ENCODE data around the gene FGFBP2.

FGFBP2 gene

DNA sequence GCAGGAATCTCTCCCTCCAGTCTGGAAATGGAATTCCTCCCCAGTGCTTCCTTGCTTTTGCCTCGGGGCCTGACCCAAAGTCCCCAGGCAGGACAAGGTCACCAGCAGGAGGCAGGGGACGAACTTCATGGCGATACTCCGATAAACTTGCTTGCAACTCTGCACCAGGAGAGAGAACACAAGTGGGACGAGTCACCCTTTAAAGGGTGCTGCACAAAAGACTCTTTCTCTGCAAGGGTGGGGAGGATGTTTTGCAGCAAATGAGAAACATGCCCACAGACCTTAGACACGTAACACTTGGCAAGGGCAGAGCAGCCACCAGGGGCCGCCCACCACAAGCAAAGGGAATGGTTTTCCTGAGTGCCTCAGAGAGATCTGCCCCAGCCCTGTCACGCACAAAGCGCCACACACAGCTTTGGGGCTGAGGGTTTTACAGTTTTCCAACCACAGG is at the start of gene FGFBP2:
Gene FGFBP2, minus strand, starts transcription at position 175 of the 451 bp plus-strand sequence. Its CDS starts 46 bp downstream, at position 129.
- peaks cover 21% of the 10 kb centered on the region for H3K27me3 Mint-ChIP-seq
- no peaks in the 10 kb centered on the region for H3K9me3 Mint-ChIP-seq
- CTCF ChIA-PET = interaction anchor here (0.8 to 2.1 kb wide), 8 partner anchors 10 to 236 kb away, joined by 3 to 19 read pairs (median 5); no protein-coding TSS in a partner anchor
- H3K27ac Mint-ChIP-seq = no peak within 1 kb of the TSS
- DNase-seq = peak; percentile 74
- no peaks in the 10 kb centered on the region for H3K36me3 Mint-ChIP-seq
- peak within 1 kb of the TSS; percentile 55 for H3K4me3 Mint-ChIP-seq
- H3K4me1 Mint-ChIP-seq = peaks cover 27% of the 10 kb centered on the region

- Mint-ChIP-seq H3K27ac (no peak overlapping the region), H3K27me3 (peaks cover 14% of the 10 kb centered on the region), H3K36me3 (no peaks in the 10 kb centered on the region), H3K4me1 (no peaks in the 10 kb centered on the region), H3K9me3 (no peaks in the 10 kb centered on the region), H3K4me3 (no peak overlapping the region)
- CTCF ChIA-PET = no interaction called here
- DNase-seq = no peak
Observed at GRCh38 chr4:16011173-16011572, 48.2 kb upstream of the FGFBP2 start.

DNA sequence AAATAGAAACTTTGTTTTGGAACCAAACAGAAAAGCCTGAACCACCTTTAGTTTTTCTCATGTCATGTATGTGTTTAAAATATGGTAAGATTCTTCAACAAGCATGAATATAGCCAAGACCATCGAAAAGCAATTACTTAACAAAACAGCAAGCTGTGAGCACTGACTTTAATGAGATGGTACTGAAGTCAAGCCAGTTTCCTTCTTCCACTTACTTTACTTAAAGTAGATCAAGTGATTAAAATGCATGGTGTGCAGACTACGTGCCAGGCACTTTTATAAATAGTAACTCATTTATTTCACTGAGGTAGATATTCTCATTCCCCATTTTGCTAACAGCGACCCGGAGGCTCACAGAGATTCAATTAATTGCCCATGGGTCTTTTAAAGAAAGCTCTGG is 46.2 kb upstream of the FGFBP2 start:
- Mint-ChIP-seq H3K4me1 (no peaks in the 10 kb centered on the region), H3K27ac (no peak overlapping the region), H3K9me3 (no peaks in the 10 kb centered on the region), H3K27me3 (peaks cover 19% of the 10 kb centered on the region), H3K36me3 (no peaks in the 10 kb centered on the region), H3K4me3 (no peak overlapping the region)
- CTCF ChIA-PET = no interaction called here
- DNase-seq = no peak

DNA sequence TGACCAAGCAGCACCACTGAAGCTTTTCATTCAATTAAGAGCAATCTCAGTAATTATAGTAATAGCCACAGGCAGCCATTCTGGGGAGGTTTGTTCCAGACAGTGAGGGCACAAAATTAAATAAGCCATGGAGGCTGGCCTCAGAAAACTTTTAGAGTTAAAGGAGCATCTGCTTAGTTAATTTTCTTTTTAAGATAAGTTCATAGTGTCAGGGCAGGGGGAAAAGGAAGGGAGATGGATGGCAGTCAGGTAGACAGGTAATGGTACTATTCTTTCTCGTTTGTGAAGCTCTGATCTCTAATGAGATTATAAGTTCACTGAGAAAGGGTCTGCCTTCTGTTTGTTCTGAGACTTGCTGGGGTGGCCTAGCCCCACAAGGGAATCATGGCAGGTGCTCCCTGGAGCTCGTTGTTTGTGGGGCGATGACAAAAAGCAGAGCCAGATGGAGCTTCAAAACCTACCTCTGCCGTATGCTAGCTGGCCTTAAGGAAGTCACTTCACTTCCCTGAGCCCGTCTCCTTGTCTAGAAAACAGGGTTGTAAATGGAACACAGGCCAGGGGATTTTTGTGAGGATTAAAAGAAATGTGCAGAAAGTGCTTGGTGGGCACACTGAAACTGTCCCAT is 44.6 kb upstream of the FGFBP2 start:
- CTCF ChIA-PET = no interaction called here
- Mint-ChIP-seq H3K36me3 (no peaks in the 10 kb centered on the region), H3K4me1 (no peaks in the 10 kb centered on the region), H3K27ac (no peak overlapping the region), H3K9me3 (no peaks in the 10 kb centered on the region), H3K4me3 (no peak overlapping the region), H3K27me3 (peaks cover 28% of the 10 kb centered on the region)
- no peak for DNase-seq

DNA sequence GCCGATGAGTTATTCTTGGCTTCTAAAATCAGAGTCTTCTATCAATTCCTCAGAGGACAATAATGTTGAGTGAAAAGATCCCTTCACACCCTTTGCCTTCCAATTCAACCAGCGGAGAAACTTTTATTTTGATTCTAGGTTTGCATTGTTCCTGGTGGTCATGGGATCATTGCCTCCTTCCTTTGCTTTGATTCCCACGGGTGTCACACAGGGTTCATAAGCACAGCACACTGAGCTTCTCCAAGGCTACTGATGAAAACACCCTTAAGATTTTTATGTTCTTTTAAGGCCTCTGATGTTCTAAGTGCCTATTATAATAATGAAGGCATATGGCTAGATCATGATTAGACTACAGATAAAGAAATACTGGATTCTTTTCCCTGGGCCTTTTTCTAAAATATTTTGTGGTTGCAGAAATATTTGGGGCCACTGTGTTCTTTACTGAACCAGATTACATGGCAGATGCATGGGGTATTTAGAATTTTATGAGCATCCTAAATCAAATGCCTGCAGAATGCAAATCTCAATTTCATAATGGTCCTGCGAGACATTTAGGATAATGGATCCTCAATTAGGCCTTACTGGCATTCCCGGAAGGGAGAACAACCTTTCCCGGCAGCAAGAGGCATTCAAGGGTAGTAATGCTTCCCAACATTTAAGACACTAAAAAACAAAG is 43.9 kb upstream of the FGFBP2 start:
- Mint-ChIP-seq H3K9me3 (no peaks in the 10 kb centered on the region), H3K27ac (no peak overlapping the region), H3K27me3 (peaks cover 28% of the 10 kb centered on the region), H3K4me3 (no peak overlapping the region), H3K4me1 (no peaks in the 10 kb centered on the region), H3K36me3 (no peaks in the 10 kb centered on the region)
- CTCF ChIA-PET = no interaction called here
- no peak for DNase-seq

GRCh38 chr4:16005676-16006075 is 42.7 kb upstream of the FGFBP2 start:
- H3K36me3 Mint-ChIP-seq = no peaks in the 10 kb centered on the region
- H3K4me1 Mint-ChIP-seq = no peaks in the 10 kb centered on the region
- H3K9me3 Mint-ChIP-seq = no peaks in the 10 kb centered on the region
- peaks cover 24% of the 10 kb centered on the region for H3K27me3 Mint-ChIP-seq
- CTCF ChIA-PET = interaction anchor here (0.9 to 1.2 kb wide), 2 partner anchors 125 to 255 kb away, joined by 3 to 5 read pairs; no protein-coding TSS in a partner anchor
- no peak overlapping the region for H3K27ac Mint-ChIP-seq
- no peak overlapping the region for H3K4me3 Mint-ChIP-seq
- no peak for DNase-seq

DNA sequence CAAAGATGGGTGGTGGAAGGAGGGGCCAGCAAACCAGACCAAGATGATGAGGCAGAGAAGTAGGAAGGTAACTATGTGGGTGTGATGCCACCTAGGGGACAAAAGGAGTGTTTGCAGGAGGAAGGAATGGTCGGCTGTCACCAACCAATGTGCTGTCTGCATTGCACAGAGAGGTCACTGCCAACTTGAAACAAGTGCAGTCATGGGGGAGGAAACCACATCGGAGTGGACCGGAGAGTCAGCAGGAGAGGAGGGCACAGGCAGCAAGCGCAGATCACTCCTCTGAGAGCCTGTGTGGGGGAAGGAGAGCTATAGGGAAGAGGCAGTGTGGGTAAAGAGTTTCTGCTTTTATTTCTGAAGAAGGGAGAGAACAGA is 38.5 kb upstream of the FGFBP2 start:
- DNase-seq = peak; percentile 58
- H3K9me3 Mint-ChIP-seq = no peaks in the 10 kb centered on the region
- H3K36me3 Mint-ChIP-seq = no peaks in the 10 kb centered on the region
- H3K4me1 Mint-ChIP-seq = no peaks in the 10 kb centered on the region
- no peak overlapping the region for H3K4me3 Mint-ChIP-seq
- peaks cover 18% of the 10 kb centered on the region for H3K27me3 Mint-ChIP-seq
- no peak overlapping the region for H3K27ac Mint-ChIP-seq
- CTCF ChIA-PET = interaction anchor here (0.6 to 2.4 kb wide), 25 partner anchors 9 to 768 kb away, joined by 3 to 36 read pairs (median 4); no protein-coding TSS in a partner anchor

- Mint-ChIP-seq H3K4me3 (no peak overlapping the region), H3K36me3 (no peaks in the 10 kb centered on the region), H3K27ac (no peak overlapping the region), H3K4me1 (no peaks in the 10 kb centered on the region), H3K27me3 (peaks cover 18% of the 10 kb centered on the region), H3K9me3 (no peaks in the 10 kb centered on the region)
- CTCF ChIA-PET = interaction anchor here (0.7 to 2.4 kb wide), 21 partner anchors 8 to 768 kb away, joined by 3 to 36 read pairs (median 4); no protein-coding TSS in a partner anchor
- no peak for DNase-seq
Observed at GRCh38 chr4:16000708-16001483, 37.9 kb upstream of the FGFBP2 start.

- Mint-ChIP-seq H3K9me3 (no peaks in the 10 kb centered on the region), H3K4me1 (no peaks in the 10 kb centered on the region), H3K27ac (no peak overlapping the region), H3K4me3 (no peak overlapping the region), H3K36me3 (no peaks in the 10 kb centered on the region), H3K27me3 (peaks cover 37% of the 10 kb centered on the region)
- CTCF ChIA-PET = interaction anchor here (0.6 to 2.2 kb wide), 4 partner anchors 8 to 191 kb away, joined by 3 to 8 read pairs (median 4); no protein-coding TSS in a partner anchor
- DNase-seq = no peak
Observed at GRCh38 chr4:15996773-15997172, 33.8 kb upstream of the FGFBP2 start.

- CTCF ChIA-PET = interaction anchor here (2.2 kb wide), 1 partner anchor 113 kb away, joined by 8 read pairs; no protein-coding TSS in a partner anchor
- Mint-ChIP-seq H3K27me3 (peaks cover 40% of the 10 kb centered on the region), H3K36me3 (no peaks in the 10 kb centered on the region), H3K27ac (no peak overlapping the region), H3K4me1 (no peaks in the 10 kb centered on the region), H3K4me3 (no peak overlapping the region), H3K9me3 (no peaks in the 10 kb centered on the region)
- DNase-seq = no peak
Observed at GRCh38 chr4:15995826-15996225, 32.9 kb upstream of the FGFBP2 start.

DNA sequence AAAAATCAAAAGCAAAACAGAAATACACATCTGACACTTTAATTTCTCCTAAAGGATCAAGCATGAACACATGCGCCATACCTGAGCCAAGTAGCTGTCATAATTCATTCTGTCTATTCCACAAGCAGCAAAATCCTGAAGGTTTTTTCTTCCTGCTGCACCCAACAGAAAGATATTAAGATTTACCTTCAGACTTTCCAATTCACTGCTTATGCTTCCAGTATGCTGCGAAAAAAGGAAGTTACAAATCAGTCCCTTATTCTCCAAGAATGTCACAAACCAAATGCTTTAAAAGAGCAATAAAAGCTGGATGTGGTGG is 29.2 kb upstream of the FGFBP2 start:
- Mint-ChIP-seq H3K9me3 (no peaks in the 10 kb centered on the region), H3K36me3 (no peaks in the 10 kb centered on the region), H3K4me1 (no peaks in the 10 kb centered on the region), H3K4me3 (no peak overlapping the region), H3K27ac (no peak overlapping the region), H3K27me3 (peaks cover 47% of the 10 kb centered on the region)
- CTCF ChIA-PET = interaction anchor here (1.6 kb wide), 1 partner anchor 10 kb away, joined by 5 read pairs; no protein-coding TSS in a partner anchor
- DNase-seq = no peak

- no peaks in the 10 kb centered on the region for H3K4me1 Mint-ChIP-seq
- DNase-seq = no peak
- no peak overlapping the region for H3K4me3 Mint-ChIP-seq
- no peaks in the 10 kb centered on the region for H3K9me3 Mint-ChIP-seq
- H3K36me3 Mint-ChIP-seq = no peaks in the 10 kb centered on the region
- peaks cover 54% of the 10 kb centered on the region for H3K27me3 Mint-ChIP-seq
- CTCF ChIA-PET = interaction anchor here (0.9 to 1.2 kb wide), 3 partner anchors 10 to 34 kb away, joined by 3 to 4 read pairs (median 3); no protein-coding TSS in a partner anchor
- H3K27ac Mint-ChIP-seq = no peak overlapping the region
Observed at GRCh38 chr4:15990570-15991285, 27.8 kb upstream of the FGFBP2 start.

GRCh38 chr4:15989424-15989823 is 26.4 kb upstream of the FGFBP2 start:
- no peak overlapping the region for H3K4me3 Mint-ChIP-seq
- no peaks in the 10 kb centered on the region for H3K36me3 Mint-ChIP-seq
- no peak overlapping the region for H3K27ac Mint-ChIP-seq
- peaks cover 42% of the 10 kb centered on the region for H3K27me3 Mint-ChIP-seq
- no peak for DNase-seq
- no peaks in the 10 kb centered on the region for H3K9me3 Mint-ChIP-seq
- CTCF ChIA-PET = interaction anchor here (1.3 kb wide), 1 partner anchor 12 kb away, joined by 9 read pairs; no protein-coding TSS in a partner anchor
- no peaks in the 10 kb centered on the region for H3K4me1 Mint-ChIP-seq

GRCh38 chr4:15988222-15988621 is 25.2 kb upstream of the FGFBP2 start:
- no peaks in the 10 kb centered on the region for H3K4me1 Mint-ChIP-seq
- no peaks in the 10 kb centered on the region for H3K9me3 Mint-ChIP-seq
- H3K36me3 Mint-ChIP-seq = no peaks in the 10 kb centered on the region
- CTCF ChIA-PET = interaction anchor here (1.3 kb wide), 1 partner anchor 13 kb away, joined by 9 read pairs; no protein-coding TSS in a partner anchor
- H3K27me3 Mint-ChIP-seq = peaks cover 39% of the 10 kb centered on the region
- no peak overlapping the region for H3K27ac Mint-ChIP-seq
- no peak overlapping the region for H3K4me3 Mint-ChIP-seq
- no peak for DNase-seq
